Ishikawa (cell line): ENCODE data around the gene MDN1.

Experiments
- CEBPB ChIP-seq: IDR thresholded peaks from 2 replicates; pipeline ENCODE4 v1.6.1; 2012
- CREB1 ChIP-seq: IDR thresholded peaks from 2 replicates; pipeline ENCODE4 v1.6.1; 2012; ENCODE audit warnings: low read depth
- EGR1 ChIP-seq: IDR thresholded peaks from 2 replicates; pipeline ENCODE4 v1.6.1; 2012
- EP300 ChIP-seq: IDR thresholded peaks from 2 replicates; pipeline ENCODE4 v1.6.1; 2012; ENCODE audit warnings: borderline replicate concordance
- FOXM1 ChIP-seq: IDR thresholded peaks from 2 replicates; pipeline ENCODE4 v1.6.1; 2012; ENCODE audit warnings: low read depth, borderline replicate concordance
- NFIC ChIP-seq: IDR thresholded peaks from 2 replicates; pipeline ENCODE4 v1.6.1; 2012
- RAD21 ChIP-seq: IDR thresholded peaks from 2 replicates; pipeline ENCODE4 v1.6.1; 2012; ENCODE audit warnings: low read depth
- REST ChIP-seq: IDR thresholded peaks from 2 replicates; pipeline ENCODE4 v1.6.1; 2012; ENCODE audit warnings: low read depth, mild to moderate bottlenecking
- TAF1 ChIP-seq: IDR thresholded peaks from 2 replicates; pipeline ENCODE4 v1.6.1; 2012; ENCODE audit warnings: low read depth, mild to moderate bottlenecking
- TCF12 ChIP-seq: IDR thresholded peaks from 2 replicates; pipeline ENCODE4 v1.6.1; 2012; ENCODE audit warnings: low read depth
- TEAD4 ChIP-seq: IDR thresholded peaks from 2 replicates; pipeline ENCODE4 v1.6.1; 2012
- USF1 ChIP-seq: IDR thresholded peaks from 2 replicates; pipeline ENCODE4 v1.6.1; 2012
- YY1 ChIP-seq: IDR thresholded peaks from 2 replicates; pipeline ENCODE4 v1.6.1; 2012; ENCODE audit warnings: low read depth
- ZBTB7A ChIP-seq: IDR thresholded peaks from 2 replicates; pipeline ENCODE4 v1.6.1; 2012; ENCODE audit warnings: low read depth
- TF ChIP-seq, protein P1 (sequence below): IDR thresholded peaks from 2 replicates; pipeline ENCODE4 v1.6.1; 2012

Gene MDN1

DNA sequence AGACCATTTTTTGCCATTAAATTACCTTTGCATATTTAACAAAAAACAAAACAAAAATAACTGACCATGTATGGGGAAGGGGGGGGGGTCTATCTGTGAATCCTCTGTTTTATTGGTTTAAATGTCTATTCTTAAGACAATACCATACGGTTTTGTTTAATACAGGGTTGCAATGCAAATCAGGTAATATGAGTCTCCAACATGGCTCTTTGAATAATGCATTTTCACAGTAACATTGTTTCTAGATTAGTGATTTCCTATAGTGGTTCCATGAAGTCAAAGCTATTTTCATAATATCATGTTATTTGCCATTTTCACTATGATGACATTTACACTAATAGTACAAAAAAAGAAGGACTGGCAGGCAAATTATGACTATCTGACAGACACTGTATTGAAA, 116.3 kb downstream of the MDN1 start:
- no peak for TF ChIP-seq TEAD4
- no peak for TF ChIP-seq USF1
- TF ChIP-seq ZBTB7A, result no peak
- TF ChIP-seq EGR1, result no peak
- TF ChIP-seq RAD21, result no peak
- TF ChIP-seq YY1, result no peak
- TF ChIP-seq TAF1, result no peak
- no peak for TF ChIP-seq EP300
- no peak for TF ChIP-seq CREB1
- TF ChIP-seq REST, result no peak

DNA sequence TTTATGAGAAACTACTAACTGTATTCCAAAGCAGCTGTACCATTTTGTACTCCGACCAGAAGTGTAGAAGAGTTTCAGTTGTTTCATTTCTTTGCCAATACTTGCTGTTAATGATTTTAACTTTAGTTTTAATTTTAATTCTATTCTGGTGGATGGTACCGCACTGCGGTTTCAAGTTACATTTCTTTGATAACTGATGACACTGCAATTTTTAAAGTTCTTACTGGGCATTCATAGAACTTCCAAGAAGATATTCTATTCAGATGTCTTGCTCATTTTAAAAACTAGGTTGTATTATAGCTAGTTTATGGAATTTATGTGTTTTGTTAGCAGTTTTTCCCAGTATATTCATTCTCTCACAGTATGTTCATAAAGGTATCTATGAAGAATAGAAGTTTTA, 117.2 kb downstream of the MDN1 start:
- TF ChIP-seq FOXM1, result no peak
- no peak for TF ChIP-seq TEAD4
- TF ChIP-seq EP300, result no peak
- no peak for TF ChIP-seq TCF12
- no peak for TF ChIP-seq REST
- TF ChIP-seq USF1, result no peak
- TF ChIP-seq RAD21, result no peak
- TF ChIP-seq EGR1, result no peak
- no peak for TF ChIP-seq ZBTB7A
- TF ChIP-seq TAF1, result no peak
- TF ChIP-seq NFIC, result no peak
- TF ChIP-seq CEBPB, result no peak

GRCh38 chr6:89695667-89696066, 123.9 kb downstream of the MDN1 start:
- TF ChIP-seq, protein P1, sequence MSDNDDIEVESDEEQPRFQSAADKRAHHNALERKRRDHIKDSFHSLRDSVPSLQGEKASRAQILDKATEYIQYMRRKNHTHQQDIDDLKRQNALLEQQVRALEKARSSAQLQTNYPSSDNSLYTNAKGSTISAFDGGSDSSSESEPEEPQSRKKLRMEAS, result no peak
- TF ChIP-seq REST (no peak), TEAD4 (no peak), YY1 (no peak), CREB1 (no peak), TCF12 (no peak), CEBPB (no peak), EP300 (no peak), RAD21 (no peak), TAF1 (no peak), EGR1 (no peak), NFIC (no peak), FOXM1 (no peak), ZBTB7A (no peak), USF1 (no peak)

- TF ChIP-seq USF1 (no peak), YY1 (no peak)
These were observed 125.2 kb downstream of the MDN1 start for GRCh38 chr6:89694428-89694827.
